ENCODE results near the gene DPP9. TPM values are rescaled to one million over a fixed set of nuclear protein-coding genes. Genes with fewer than 3 reads are reported as not detected.

The DPP9 gene
- total and polyA plus RNA-seq, 2 of the 13 experiments (the other 11 are each of a cell fraction or from before 2014, with no cell fraction given) = 8.4 to 25.8 TPM

- no TSS peak for BruUV-seq (replicated peaks)
- FAIRE-seq (no peak), DNase-seq (ENCODE audit: low spot score) (no peak), ATAC-seq (peak; percentile 37)
- Histone ChIP-seq H3K9ac (ENCODE audit: insufficient read depth, low read depth, low read length) (peak overlapping the region; percentile 61), H3K27ac (ENCODE audit: extremely low read length, insufficient read depth, low read length) (no peak overlapping the region), H3K4me3 (replicated peaks in 1 of 3; ENCODE audit: insufficient read depth in 1 of 3, low read depth in 2 of 3, low read length in 3 of 3) (peak overlapping the region; percentile 57 to 80 (median 71)), H3K27me3 (ENCODE audit: control insufficient read depth in 1 of 2, insufficient read depth in 2 of 2, low read length in 2 of 2) (no peaks in the 10 kb centered on the region; a peak in 1 of 5 replicates), H3K79me2 (ENCODE audit: insufficient read depth, low read length) (peaks cover 18% of the 10 kb centered on the region), H3K4me1 (ENCODE audit: insufficient read depth, low read length) (peaks cover 51% of the 10 kb centered on the region), H2AFZ (ENCODE audit: low read length) (no peak overlapping the region), H3K4me2 (ENCODE audit: low read depth, low read length) (peak overlapping the region; percentile 86), H3K9me3 (ENCODE audit: low read length) (no peaks in the 10 kb centered on the region), H4K20me1 (ENCODE audit: insufficient read depth, low read length) (peaks cover 4% of the 10 kb centered on the region; the same call in 1 of the 2 replicates), H3K36me3 (replicated peaks in 1 of 2; ENCODE audit: control insufficient read depth in 1 of 2, insufficient read depth in 2 of 2, low read length in 2 of 2) (no peaks in the 10 kb centered on the region)
- POLR2A ChIA-PET = interaction anchor here (0.7 to 1.4 kb wide), 4 partner anchors 60 to 95 kb away, joined by 3 to 7 read pairs (median 4); no protein-coding TSS in a partner anchor
- intact Hi-C loops (cut with micrococcal nuclease; ENCODE audit: unreplicated experiment) = loop anchor here (2.0 kb wide), 1 partner anchor 47 kb away; no protein-coding TSS in a partner anchor
- CTCF ChIA-PET (ENCODE audit: low intra/inter-chr PET ratio, low total read pairs) = interaction anchor here (0.7 to 2.7 kb wide), 5 partner anchors 45 to 77 kb away, joined by 3 to 25 read pairs (median 9); partner anchors contain the start of gene SEMA6B
- in situ Hi-C loops (cut with HindIII; ENCODE audit: extremely low pct_ligation_motif_present, low pct_unique_long_range_greater_than_20kb) = loop anchor here (5.0 kb wide), 1 partner anchor 59 kb away; no protein-coding TSS in a partner anchor
- WGBS (ENCODE audit: low lambda C conversion rate) = 0% methylated on average over 6 of the region's 43 CpGs
- peak; percentile 33; the same call in 1 of the 2 replicates for TF ChIP-seq ZNF263 (CRISPR knock-in tag; IDR thresholded peaks at IDR 0.05)
- TF ChIP-seq ZKSCAN1 (IDR thresholded peaks at IDR 0.05; ENCODE audit: low read length) = no peak
- TF ChIP-seq, protein P1, sequence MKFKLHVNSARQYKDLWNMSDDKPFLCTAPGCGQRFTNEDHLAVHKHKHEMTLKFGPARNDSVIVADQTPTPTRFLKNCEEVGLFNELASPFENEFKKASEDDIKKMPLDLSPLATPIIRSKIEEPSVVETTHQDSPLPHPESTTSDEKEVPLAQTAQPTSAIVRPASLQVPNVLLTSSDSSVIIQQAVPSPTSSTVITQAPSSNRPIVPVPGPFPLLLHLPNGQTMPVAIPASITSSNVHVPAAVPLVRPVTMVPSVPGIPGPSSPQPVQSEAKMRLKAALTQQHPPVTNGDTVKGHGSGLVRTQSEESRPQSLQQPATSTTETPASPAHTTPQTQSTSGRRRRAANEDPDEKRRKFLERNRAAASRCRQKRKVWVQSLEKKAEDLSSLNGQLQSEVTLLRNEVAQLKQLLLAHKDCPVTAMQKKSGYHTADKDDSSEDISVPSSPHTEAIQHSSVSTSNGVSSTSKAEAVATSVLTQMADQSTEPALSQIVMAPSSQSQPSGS (CRISPR knock-in tag; IDR thresholded peaks at IDR 0.05) = peak; percentile 22; the same call in 1 of the 2 replicates
- no peak for TF ChIP-seq MTF1 (CRISPR knock-in tag; IDR thresholded peaks at IDR 0.05)
- 0 out of 2 replicates have a peak, but pooled peaks have one; percentile 23 for TF ChIP-seq HDAC2 (CRISPR knock-in tag; IDR thresholded peaks at IDR 0.05)
- TF ChIP-seq KLF9 (CRISPR knock-in tag; IDR thresholded peaks at IDR 0.05; ENCODE audit: low read depth) = no peak
- peak; percentile 47; the same call in 1 of the 2 replicates for TF ChIP-seq SATB2 (CRISPR knock-in tag; IDR thresholded peaks at IDR 0.05)
- TF ChIP-seq ZNF275 (CRISPR knock-in tag; IDR thresholded peaks at IDR 0.05; ENCODE audit: borderline replicate concordance) = peak; percentile 49; the same call in 1 of the 2 replicates
- TF ChIP-seq HMGA1 (CRISPR knock-in tag; conservative IDR thresholded peaks at IDR 0.05) = no peak
- 0 out of 2 replicates have a peak, but pooled peaks have one; percentile 23 for TF ChIP-seq BORCS8-MEF2B (CRISPR knock-in tag; IDR thresholded peaks at IDR 0.05)
- TF ChIP-seq CTCF (CRISPR knock-in tag; IDR thresholded peaks at IDR 0.05) = peak; percentile 87
- TF ChIP-seq AGO1 (IDR thresholded peaks at IDR 0.05; ENCODE audit: low read depth, low read length, poor library complexity, severe bottlenecking) = peak; percentile 66
- TF ChIP-seq LCORL (IDR thresholded peaks at IDR 0.05) = no peak
- TF ChIP-seq LCORL (CRISPR knock-in tag; IDR thresholded peaks at IDR 0.05) = peak; percentile 27; the same call in 1 of the 2 replicates
- TF ChIP-seq MEIS1 (CRISPR knock-in tag; IDR thresholded peaks at IDR 0.05; ENCODE audit: borderline replicate concordance) = no peak
- TF ChIP-seq FOXC1 (CRISPR knock-in tag; IDR thresholded peaks at IDR 0.05; ENCODE audit: borderline replicate concordance) = peak; percentile 39; the same call in 1 of the 2 replicates
- TF ChIP-seq ZNF713 (CRISPR knock-in tag; IDR thresholded peaks at IDR 0.05) = no peak
- TF ChIP-seq ZNF564 (CRISPR knock-in tag; IDR thresholded peaks at IDR 0.05) = 0 out of 2 replicates have a peak, but pooled peaks have one; percentile 12
- peak; percentile 95 for TF ChIP-seq RAD21 (CRISPR knock-in tag; IDR thresholded peaks at IDR 0.05)
- TF ChIP-seq RXRA (CRISPR knock-in tag; IDR thresholded peaks at IDR 0.05) = no peak
- TF ChIP-seq ZNF883 (CRISPR knock-in tag; IDR thresholded peaks at IDR 0.05; ENCODE audit: not compliant biosample characterization) = peak; percentile 64
- no peak for TF ChIP-seq ZNF12 (CRISPR knock-in tag; IDR thresholded peaks at IDR 0.05)
Observed at GRCh38 chr19:4636151-4636717, 87.4 kb downstream of the DPP9 start.
